Adrenal gland (tissue), 12 donors: Measurements from ENCODE around the gene FOXRED2. TPM values are rescaled to one million over a fixed set of nuclear protein-coding genes. Genes with fewer than 3 reads are reported as not detected.
"Not testable (repeated sequence)": the region's sequence is repeated elsewhere in the genome, so short reads cannot be mapped to it uniquely, and the experiment has no call there.

Experiments
- DNase-seq, 7 donors: peaks; one replicate each; pipeline ENCODE4 v3.0.0-alpha.2; 2019 to 2020
- H3K27ac ChIP-seq, 5 donors: fragments of 200-600 bp; sonication (generic) in 4 of 5; 1 replicate in 3 of 5; 2 replicates in 2 of 5; pipeline versions ENCODE4 v1.5.1 to v1.8.0; 2016 to 2020; ENCODE audit warnings: mild to moderate bottlenecking in 1 of 5
- H3K27me3 ChIP-seq: fragments of 200-600 bp; 2 replicates; pipeline ENCODE4 v1.8.0; 2021
- H3K36me3 ChIP-seq, 2 donors: fragments of 200-600 bp; replicated peaks in 1 of 2; 1 replicate in 1 of 2; 2 replicates in 1 of 2; pipeline versions ENCODE4 v1.5.1 to v1.8.0; 2018 to 2022
- H3K4me1 ChIP-seq, 2 donors: fragments of 200-600 bp; replicated peaks in 1 of 2; 1 replicate in 1 of 2; 2 replicates in 1 of 2; pipeline versions ENCODE4 v1.5.1 to v1.8.0; 2018 to 2021
- H3K4me3 ChIP-seq, 4 donors: fragments of 200-600 bp; sonication (generic) in 3 of 4; one replicate each; pipeline ENCODE4 v1.5.1; 2016 to 2018
- H3K9me3 ChIP-seq, 3 donors: fragments of 200-600 bp; sonication (generic) in 1 of 3; replicated peaks in 1 of 3; 1 replicate in 2 of 3; 2 replicates in 1 of 3; pipeline versions ENCODE4 v1.5.1 to v1.8.0; 2016 to 2021
- CTCF ChIP-seq, 6 experiments: fragments of 450-650 bp in 4 of 6; fragments of 200-600 bp in 2 of 6; sonication (generic) in 1 of 6; IDR thresholded peaks; 1 replicate in 5 of 6; 2 replicates in 1 of 6; pipeline versions ENCODE4 v1.5.1 to v1.8.0; 2016 to 2021; ENCODE audit warnings: antibody characterized with exemption in 6 of 6, mild to moderate bottlenecking in 2 of 6, moderate library complexity in 1 of 6
- POLR2A ChIP-seq, 2 donors: fragments of 450-650 bp; IDR thresholded peaks; one replicate each; pipeline ENCODE4 v1.6.1; 2017; ENCODE audit warnings: antibody characterized with exemption in 2 of 2, mild to moderate bottlenecking in 2 of 2, moderate library complexity in 1 of 2
- WGBS, 4 donors: extraction: QIAGEN DNeasy Blood & Tissue Kit in 2 of 4; methylation state at CpG; one replicate each; pipeline versions ENCODE4 v1.1.5 to v1.1.7; 2013 to 2017; 5-methylcytosine and 5-hydroxymethylcytosine counted together
- intact Hi-C, 2 donors: fragments of 100-400 bp; cut with DNase I; formaldehyde crosslinking; loops; one replicate each; pipeline versions ENCODE4 v1.14.1 to v1.15.0; 2022 to 2023
- polyA plus RNA-seq, 3 donors: library from polyadenylated mRNA; stranded (reverse); fragments of 200-250 nt in 2 of 3; fragments of 350-450 nt in 1 of 3; fragmentation: Illumina TruSeq in 1 of 3; extraction: RNeasy Lipid Tissue Mini Kit (QIAGEN cat#74804) in 1 of 3; gene quantifications; one replicate each; pipeline ENCODE4 v1.2.3, GENCODE V29; 2013 to 2014
- total RNA-seq, 9 donors: library from RNA; depleted of rRNA in 4 of 9; stranded (reverse); fragments of >200 nt in 4 of 9; fragments of 120-200 nt in 1 of 9; fragmentation: NEBNext Ultra II Directional in 1 of 9; extraction: Animal tissue kit (Norgen Biotek cat#: 25700) in 1 of 9; gene quantifications; one replicate each; pipeline versions ENCODE4 v1.1.0 to v1.2.4, GENCODE V29; 2013 to 2023
- donor health status: healthy with polysubstance abuse.
- donor health status: Bipolar disorder and iron deficiency.
- donor health status: DM: yes; HTN: yes; CAD: no.
- donor health status: DM: no; HTN: no; CAD: no.
- donor health status: DM: no; HTN: no; CAD: no.
- donor health status: DM: yes; HTN: yes; CAD: no.

FOXRED2 gene
- total and polyA plus RNA-seq, 12 donors, result 5.5 to 37.6 (median 22.9) TPM

GRCh38 chr22:36528795-36529751, 22.2 kb upstream of the FOXRED2 start, which contains the start of gene EIF3D:
EIF3D (minus strand) TSS chr22:36529166; CDS start chr22:36526121, 3,045 bp downstream.
- peak in 1 of 6 experiments; percentile 8 for TF ChIP-seq CTCF (IDR thresholded peaks at IDR 0.05)
- peak; percentile 39 to 82 for TF ChIP-seq POLR2A (IDR thresholded peaks at IDR 0.05)
- DNase-seq, result peak; percentile 96 to 99 (median 98)
- Histone ChIP-seq H3K9me3 (no peaks in the 10 kb centered on the region), H3K27me3 (no peaks in the 10 kb centered on the region), H3K27ac (peak within 1 kb of the TSS; percentile 40 to 89 (median 88)), H3K4me3 (peak within 1 kb of the TSS; percentile 7 to 90 (median 70)), H3K36me3 (peaks cover 0 to 28% of the 10 kb centered on the region in 2 donors), H3K4me1 (peaks cover 0 to 21% of the 10 kb centered on the region in 2 donors)
- intact Hi-C loops, result no loop called here
- WGBS, 4 donors, result 0 to 1% (median 0%) methylated on average over 23 to 82 of the region's 82 CpGs

GRCh38 chr22:36528341-36528740, 21.5 kb upstream of the FOXRED2 start:
- DNase-seq, result peak in 2 of 7 donors; percentile 40 to 41
- Histone ChIP-seq H3K36me3 (peaks cover 0 to 35% of the 10 kb centered on the region in 2 donors), H3K9me3 (no peaks in the 10 kb centered on the region), H3K4me3 (peak overlapping the region in 3 of 4 donors; percentile 51 to 90 (median 89)), H3K27ac (peak overlapping the region; percentile 40 to 89 (median 88)), H3K4me1 (peaks cover 0 to 21% of the 10 kb centered on the region in 2 donors), H3K27me3 (no peaks in the 10 kb centered on the region)
- TF ChIP-seq POLR2A (IDR thresholded peaks at IDR 0.05), result no peak
- 3 to 6% (median 5%) methylated on average over 8 of the region's 8 CpGs for WGBS, 4 donors
- intact Hi-C loops, result no loop called here

- DNase-seq, result no peak
- WGBS, 4 donors, result 83 to 95% (median 92%) methylated on average over 6 of the region's 6 CpGs
- intact Hi-C loops, result no loop called here
- Histone ChIP-seq H3K9me3 (no peaks in the 10 kb centered on the region), H3K36me3 (peaks cover 0 to 92% of the 10 kb centered on the region in 2 donors), H3K27ac (no peak overlapping the region), H3K4me1 (peaks cover 0 to 9% of the 10 kb centered on the region in 2 donors), H3K4me3 (no peak overlapping the region), H3K27me3 (no peaks in the 10 kb centered on the region)
- no peak for TF ChIP-seq CTCF (IDR thresholded peaks at IDR 0.05)
- no peak for TF ChIP-seq POLR2A (IDR thresholded peaks at IDR 0.05)
Measured at GRCh38 chr22:36522662-36523061, 15.8 kb upstream of the FOXRED2 start.

- intact Hi-C loops, result no loop called here
- no peak for DNase-seq
- no peaks in the 10 kb centered on the region for H3K27me3 ChIP-seq
- WGBS, 4 donors, result 73 to 87% (median 80%) methylated on average over 3 of the region's 3 CpGs
- no peaks in the 10 kb centered on the region for H3K4me1 ChIP-seq
- no peaks in the 10 kb centered on the region for H3K9me3 ChIP-seq
- H3K27ac ChIP-seq, result no peak overlapping the region
- peaks cover 0 to 100% of the 10 kb centered on the region in 2 donors for H3K36me3 ChIP-seq
- H3K4me3 ChIP-seq, result no peak overlapping the region
- TF ChIP-seq CTCF (IDR thresholded peaks at IDR 0.05), result no peak
- no peak for TF ChIP-seq POLR2A (IDR thresholded peaks at IDR 0.05)
Measured at GRCh38 chr22:36520423-36520822, 13.6 kb upstream of the FOXRED2 start.

GRCh38 chr22:36519906-36520305, 13.1 kb upstream of the FOXRED2 start:
- intact Hi-C loops, H3K27me3 ChIP-seq, H3K27ac ChIP-seq, H3K9me3 ChIP-seq, DNase-seq, H3K4me1 ChIP-seq, H3K4me3 ChIP-seq: not testable (repeated sequence)
- peaks cover 0 to 100% of the 10 kb centered on the region in 2 donors for H3K36me3 ChIP-seq
- 72 to 98% (median 83%) methylated on average over 2 of the region's 2 CpGs for WGBS, 4 donors
